KMS-11 (cell line): ENCODE results near the gene ZFP36L1.

Experiments used
- H2AFZ ChIP-seq: fragments of 200-600 bp; sonication (generic); 2 replicates; pipeline ENCODE4 v1.6.1; 2016; ENCODE audit warnings: antibody characterized with exemption, mixed run types, low read depth
- H3K27ac ChIP-seq: fragments of 200-600 bp; sonication (generic); 2 replicates; pipeline ENCODE4 v1.6.1; 2016; ENCODE audit warnings: mild to moderate bottlenecking, mixed run types
- H3K27me3 ChIP-seq: fragments of 200-600 bp; sonication (generic); 2 replicates; pipeline ENCODE4 v1.6.1; 2017; ENCODE audit warnings: mild to moderate bottlenecking, low read depth, mixed run types, moderate library complexity; ENCODE audit not compliant: insufficient read depth
- H3K36me3 ChIP-seq: fragments of 200-600 bp; sonication (generic); 2 replicates; pipeline ENCODE4 v1.6.1; 2017; ENCODE audit warnings: mild to moderate bottlenecking, mixed run types; ENCODE audit not compliant: insufficient read depth
- H3K4me1 ChIP-seq: fragments of 200-600 bp; sonication (generic); 2 replicates; pipeline ENCODE4 v1.6.1; 2016; ENCODE audit warnings: mild to moderate bottlenecking, low read depth, mixed run types; ENCODE audit not compliant: poor library complexity, severe bottlenecking
- H3K4me2 ChIP-seq: fragments of 200-600 bp; sonication (generic); 2 replicates; pipeline ENCODE4 v1.7.0; 2016; ENCODE audit warnings: mild to moderate bottlenecking, mixed run types
- H3K4me3 ChIP-seq: fragments of 200-600 bp; sonication (generic); IDR thresholded peaks from 2 replicates; pipeline ENCODE4 v1.6.1; 2017; ENCODE audit warnings: low read depth, low read length, mixed read lengths; ENCODE audit not compliant: insufficient read depth
- H3K79me2 ChIP-seq: fragments of 200-600 bp; sonication (generic); 2 replicates; pipeline ENCODE4 v1.6.1; 2016; ENCODE audit warnings: low read depth, mixed run types; ENCODE audit not compliant: insufficient read depth
- H3K9ac ChIP-seq: fragments of 200-600 bp; sonication (generic); 2 replicates; pipeline ENCODE4 v1.6.1; 2016; ENCODE audit warnings: mild to moderate bottlenecking, mixed run types
- H4K20me1 ChIP-seq: fragments of 200-600 bp; sonication (generic); 2 replicates; pipeline ENCODE4 v1.6.1; 2016; ENCODE audit warnings: mild to moderate bottlenecking, mixed run types; ENCODE audit not compliant: insufficient read depth
- CTCF ChIP-seq: fragments of 200-600 bp; sonication (generic); conservative IDR thresholded peaks from 2 replicates; pipeline ENCODE4 v1.6.1; 2017; ENCODE audit warnings: low read depth, mild to moderate bottlenecking, antibody characterized with exemption, low read length, moderate library complexity, mixed read lengths

The ZFP36L1 gene

GRCh38 chr14:68781161-68782021 lies 11.5 kb downstream of the ZFP36L1 start:
- no peak overlapping the region for H2AFZ ChIP-seq
- no peaks in the 10 kb centered on the region for H3K36me3 ChIP-seq
- H4K20me1 ChIP-seq: no peaks in the 10 kb centered on the region
- no peak overlapping the region for H3K4me3 ChIP-seq
- H3K9ac ChIP-seq: no peak overlapping the region
- TF ChIP-seq CTCF: no peak
- H3K27ac ChIP-seq: no peak overlapping the region
- no peak overlapping the region for H3K4me2 ChIP-seq
- no peaks in the 10 kb centered on the region for H3K27me3 ChIP-seq
- no peaks in the 10 kb centered on the region for H3K4me1 ChIP-seq
- H3K79me2 ChIP-seq: no peaks in the 10 kb centered on the region

- Histone ChIP-seq H2AFZ (no peak overlapping the region), H3K4me2 (no peak overlapping the region), H3K27ac (no peak overlapping the region), H3K4me3 (no peak overlapping the region), H4K20me1 (no peaks in the 10 kb centered on the region), H3K36me3 (no peaks in the 10 kb centered on the region), H3K79me2 (no peaks in the 10 kb centered on the region), H3K27me3 (no peaks in the 10 kb centered on the region), H3K4me1 (no peaks in the 10 kb centered on the region), H3K9ac (no peak overlapping the region)
- no peak for TF ChIP-seq CTCF
Observed at GRCh38 chr14:68780358-68781160, 12.3 kb downstream of the ZFP36L1 start.

- Histone ChIP-seq H4K20me1 (no peaks in the 10 kb centered on the region), H3K27me3 (no peaks in the 10 kb centered on the region), H3K4me2 (no peak overlapping the region), H3K4me3 (no peak overlapping the region), H3K4me1 (no peaks in the 10 kb centered on the region), H3K27ac (no peak overlapping the region), H3K9ac (no peak overlapping the region), H2AFZ (no peak overlapping the region), H3K36me3 (no peaks in the 10 kb centered on the region), H3K79me2 (no peaks in the 10 kb centered on the region)
- no peak for TF ChIP-seq CTCF
Observed at GRCh38 chr14:68779761-68780323, 13.0 kb downstream of the ZFP36L1 start.

GRCh38 chr14:68777644-68778043 lies 15.2 kb downstream of the ZFP36L1 start:
- Histone ChIP-seq H3K27me3 (no peaks in the 10 kb centered on the region), H2AFZ (no peak overlapping the region), H4K20me1 (no peaks in the 10 kb centered on the region), H3K9ac (no peak overlapping the region), H3K27ac (no peak overlapping the region), H3K4me2 (no peak overlapping the region), H3K79me2 (no peaks in the 10 kb centered on the region), H3K4me3 (no peak overlapping the region), H3K4me1 (no peaks in the 10 kb centered on the region), H3K36me3 (no peaks in the 10 kb centered on the region)
- TF ChIP-seq CTCF: no peak
